SK-N-MC (cell line): ENCODE measurements around the gene NPTX1.
A peak's percentile ranks its signal among the peaks of the same experiment; 100 is the strongest.

ENCODE experiments used
- DNase-seq: peaks from one replicate; pipeline ENCODE4 v3.0.0-alpha.2; 2011; ENCODE audit warnings: low read depth, low spot score
- H3K27ac ChIP-seq: fragments of 200-600 bp; sonication (generic); 2 replicates; pipeline ENCODE4 v1.5.1; 2016; ENCODE audit warnings: mixed run types
- H3K36me3 ChIP-seq: fragments of 200-600 bp; sonication (generic); 2 replicates; pipeline ENCODE4 v1.6.1; 2017; ENCODE audit warnings: antibody characterized with exemption, low read length, mixed read lengths; ENCODE audit not compliant: insufficient read depth
- H3K4me3 ChIP-seq: fragments of 200-600 bp; sonication (generic); 2 replicates; pipeline ENCODE4 v1.5.1; 2016
- H3K9ac ChIP-seq: fragments of 200-600 bp; sonication (generic); 2 replicates; pipeline ENCODE4 v1.8.0; 2017; ENCODE audit warnings: mixed run types, mixed read lengths; ENCODE audit not compliant: insufficient read length
- H3K9me3 ChIP-seq: fragments of 200-600 bp; sonication (generic); 2 replicates; pipeline ENCODE4 v1.6.1; 2017; ENCODE audit warnings: low read depth, mild to moderate bottlenecking, antibody characterized with exemption, low read length, moderate library complexity, mixed read lengths
- EZH2 ChIP-seq: fragments of 200-600 bp; sonication (generic); IDR thresholded peaks from one replicate; pipeline ENCODE4 v1.6.1; 2017; ENCODE audit warnings: antibody characterized with exemption
- FOXP2 ChIP-seq: optimal IDR thresholded peaks from 2 replicates; pipeline ENCODE3; 2011; ENCODE audit warnings: mild to moderate bottlenecking, moderate library complexity; ENCODE audit not compliant: insufficient read depth; ENCODE audit errors: extremely low read length, control extremely low read depth
- POLR2AphosphoS5 ChIP-seq: IDR thresholded peaks from 2 replicates; pipeline ENCODE4 v1.6.1; 2012; ENCODE audit warnings: mild to moderate bottlenecking, low read depth, low read length, borderline replicate concordance

Gene NPTX1

DNA sequence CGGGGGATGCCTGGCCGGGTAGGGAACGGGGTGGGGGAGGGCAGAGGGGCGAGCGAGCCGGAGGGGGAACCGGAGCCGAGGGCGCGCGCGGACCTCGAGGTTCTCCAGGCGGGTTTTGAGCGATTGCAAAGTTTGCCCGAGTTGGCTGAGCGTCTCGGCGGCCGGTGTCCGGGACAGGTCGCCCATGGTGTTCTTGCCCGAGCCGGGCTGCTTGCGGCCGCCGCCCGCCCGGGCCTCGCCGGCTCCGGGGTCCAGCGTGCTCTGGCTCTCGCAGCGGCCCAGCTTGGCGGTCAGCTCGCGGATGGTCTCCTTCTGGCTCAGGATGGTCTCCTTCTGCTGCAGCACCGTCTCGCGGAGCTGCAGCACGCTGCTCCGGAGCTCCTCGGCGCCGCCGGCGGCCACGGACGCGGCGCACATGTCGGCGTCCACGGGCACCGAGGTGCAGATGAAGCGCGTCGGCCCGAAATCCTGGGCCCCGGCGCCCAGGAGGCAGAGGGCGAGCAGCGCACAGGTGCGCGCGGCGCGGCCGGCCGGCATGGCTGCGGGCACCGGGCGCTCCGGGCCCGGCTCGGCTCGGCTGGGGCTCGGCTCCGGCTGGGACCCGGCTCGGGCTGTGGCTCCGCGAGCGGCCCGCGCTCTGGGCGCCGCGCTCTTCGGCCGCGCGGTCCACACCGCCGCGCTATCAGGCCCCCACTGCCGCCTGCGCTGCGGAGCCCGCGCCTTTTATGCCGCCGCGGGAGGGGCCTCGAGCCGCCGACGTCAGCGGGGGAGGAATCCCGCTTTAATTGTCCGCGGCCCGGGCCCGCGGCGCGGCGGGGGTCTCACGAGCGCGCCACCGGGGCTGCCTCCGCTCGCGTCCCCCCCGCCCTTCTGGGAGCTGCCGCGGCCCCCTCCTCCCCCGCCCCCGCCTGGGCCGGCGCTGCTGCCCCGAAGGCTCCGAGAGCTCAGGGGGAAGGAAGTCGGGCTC, at the start of gene NPTX1:
Gene NPTX1, minus strand, starts transcription at position 698 of the 967 bp plus-strand sequence. Its CDS starts 161 bp downstream, at position 537.
- no peaks in the 10 kb centered on the region for H3K36me3 ChIP-seq
- DNase-seq: no peak
- H3K9ac ChIP-seq: no peak within 1 kb of the TSS
- no peak for TF ChIP-seq FOXP2
- no peak for TF ChIP-seq EZH2
- TF ChIP-seq POLR2AphosphoS5: no peak
- H3K4me3 ChIP-seq: peak within 1 kb of the TSS; percentile 49
- H3K9me3 ChIP-seq: no peaks in the 10 kb centered on the region
- H3K27ac ChIP-seq: no peak within 1 kb of the TSS

DNA sequence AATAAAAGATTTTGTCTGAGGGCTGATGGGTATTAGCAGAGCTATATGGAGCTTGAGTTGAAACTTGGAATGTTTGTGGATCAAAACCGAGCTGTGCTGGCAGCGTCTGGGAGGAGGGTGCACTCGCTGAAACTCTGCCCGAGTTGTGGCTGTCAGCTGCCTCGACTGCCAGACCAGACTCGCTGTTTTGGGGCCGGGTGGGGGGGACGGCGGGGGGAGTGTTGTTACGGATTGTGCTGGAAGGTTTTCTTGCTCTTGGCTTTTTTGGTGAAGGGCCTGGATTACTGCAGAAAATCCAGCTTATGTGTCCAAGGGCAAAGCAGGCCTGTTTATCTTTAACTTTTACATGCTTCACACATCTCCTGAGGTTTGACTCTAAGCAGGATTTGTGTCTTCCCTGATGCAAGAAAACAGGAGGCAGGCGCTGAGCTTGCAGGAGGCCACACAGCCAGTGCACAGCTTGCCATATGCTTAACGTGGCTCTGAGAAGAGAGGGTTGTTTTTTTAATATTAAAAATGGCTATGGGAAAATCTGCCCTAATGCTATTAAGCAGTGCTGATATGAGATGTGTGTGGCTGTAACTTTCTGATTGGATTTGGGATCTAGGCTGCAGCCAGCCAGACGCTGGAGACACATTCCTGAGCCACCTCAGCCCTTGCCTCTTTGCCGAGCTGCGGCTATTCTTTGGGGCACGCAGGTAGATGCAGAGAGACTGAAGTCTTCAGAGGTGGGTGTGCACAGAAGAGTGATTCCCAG, 47.7 kb upstream of the NPTX1 start:
- H3K27ac ChIP-seq: no peak overlapping the region
- DNase-seq: no peak

GRCh38 chr17:80523054-80523744, 46.8 kb upstream of the NPTX1 start:
- Histone ChIP-seq H3K9ac (no peak overlapping the region), H3K27ac (no peak overlapping the region), H3K36me3 (no peaks in the 10 kb centered on the region), H3K9me3 (no peaks in the 10 kb centered on the region), H3K4me3 (no peak overlapping the region)
- TF ChIP-seq FOXP2 (no peak), POLR2AphosphoS5 (no peak), EZH2 (no peak)
- DNase-seq: no peak

More for the DNA sequence above, 47.7 kb upstream of the NPTX1 start:
- H3K36me3 ChIP-seq: no peaks in the 10 kb centered on the region
- TF ChIP-seq POLR2AphosphoS5 (no peak), EZH2 (no peak), FOXP2 (no peak)
- no peak overlapping the region for H3K4me3 ChIP-seq
- no peak overlapping the region for H3K9ac ChIP-seq
- H3K9me3 ChIP-seq: no peaks in the 10 kb centered on the region

GRCh38 chr17:80520810-80521455, 44.5 kb upstream of the NPTX1 start:
- TF ChIP-seq FOXP2 (no peak), EZH2 (no peak), POLR2AphosphoS5 (no peak)
- H3K9ac ChIP-seq: no peak overlapping the region
- DNase-seq: no peak
- H3K9me3 ChIP-seq: no peaks in the 10 kb centered on the region
- H3K36me3 ChIP-seq: no peaks in the 10 kb centered on the region
- no peak overlapping the region for H3K27ac ChIP-seq
- no peak overlapping the region for H3K4me3 ChIP-seq

DNA sequence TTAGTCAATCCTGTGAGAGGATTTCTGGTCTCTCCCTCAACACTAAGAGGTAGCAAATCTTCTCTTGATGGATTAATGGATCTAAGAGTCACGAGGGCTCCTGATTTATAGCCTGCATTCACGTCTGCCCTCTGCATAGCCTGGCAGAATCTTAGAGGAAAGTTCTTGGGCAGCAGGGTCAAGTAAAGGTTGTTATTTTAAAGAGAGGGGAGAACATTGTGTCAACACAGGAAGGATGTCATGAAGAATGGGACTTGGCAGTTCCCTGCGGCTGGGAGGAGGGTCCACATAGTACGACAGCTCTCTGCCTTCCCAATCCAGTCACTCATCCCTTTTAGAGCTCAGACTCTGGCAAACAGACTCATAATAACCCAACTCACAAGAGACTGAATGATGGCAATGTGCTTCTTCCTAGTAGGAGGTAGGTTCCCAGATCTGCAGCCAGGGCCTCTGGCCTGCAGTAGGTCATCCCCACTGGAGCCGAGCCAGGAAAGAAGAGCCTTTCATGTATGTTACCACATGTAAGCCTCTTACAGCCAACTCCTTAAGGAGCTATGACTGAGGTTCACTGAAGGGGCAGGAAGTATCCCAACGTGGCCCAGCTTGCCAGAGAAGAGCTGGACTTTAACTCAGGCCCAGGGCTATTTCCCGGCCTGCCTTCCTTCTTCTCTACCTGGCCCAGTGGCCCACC, 42.8 kb upstream of the NPTX1 start:
- Histone ChIP-seq H3K27ac (no peak overlapping the region), H3K4me3 (no peak overlapping the region), H3K36me3 (no peaks in the 10 kb centered on the region), H3K9me3 (no peaks in the 10 kb centered on the region), H3K9ac (no peak overlapping the region)
- TF ChIP-seq POLR2AphosphoS5 (no peak), FOXP2 (no peak)
- DNase-seq: no peak

DNA sequence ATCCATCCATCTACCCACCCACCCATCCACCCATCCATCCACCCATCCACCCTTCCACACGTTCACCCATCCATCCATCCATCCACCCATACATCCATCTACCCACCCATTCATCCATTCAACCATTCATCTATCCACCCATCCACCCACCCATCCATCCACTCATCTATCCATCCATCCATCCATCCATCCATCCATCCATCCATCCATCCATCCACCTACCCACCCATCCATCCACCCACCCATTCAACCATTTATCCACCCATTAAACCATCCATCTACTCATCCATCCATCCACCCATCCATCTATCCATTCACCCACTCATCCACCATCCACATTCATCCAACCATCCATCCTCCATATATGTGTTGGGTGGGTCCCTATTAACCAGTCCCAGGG, 42.0 kb upstream of the NPTX1 start:
- Histone ChIP-seq H3K36me3 (no peaks in the 10 kb centered on the region), H3K4me3 (no peak overlapping the region), H3K9ac (no peak overlapping the region), H3K9me3 (no peaks in the 10 kb centered on the region), H3K27ac (no peak overlapping the region)
- TF ChIP-seq POLR2AphosphoS5 (no peak), EZH2 (no peak), FOXP2 (no peak)
- DNase-seq: no peak

- no peak overlapping the region for H3K4me3 ChIP-seq
- DNase-seq: no peak
- no peaks in the 10 kb centered on the region for H3K36me3 ChIP-seq
- no peaks in the 10 kb centered on the region for H3K9me3 ChIP-seq
- H3K27ac ChIP-seq: no peak overlapping the region
- TF ChIP-seq POLR2AphosphoS5: no peak
- no peak overlapping the region for H3K9ac ChIP-seq
Observed at GRCh38 chr17:80517641-80518040, 41.2 kb upstream of the NPTX1 start.
